Peyer's patch (tissue), 4 donors: ENCODE measurements around the gene SIRPD.

Experiments
- POLR2A ChIP-seq, 2 donors: fragments of 450-650 bp; IDR thresholded peaks; one replicate each; pipeline ENCODE4 v1.5.1; 2017; ENCODE audit warnings: antibody characterized with exemption in 2 of 2, mild to moderate bottlenecking in 2 of 2, moderate library complexity in 2 of 2
- TF ChIP-seq, protein P1 (sequence below), 6 experiments: fragments of 450-650 bp in 4 of 6; fragments of 200-600 bp in 2 of 6; sonication (generic) in 1 of 6; IDR thresholded peaks; one replicate each; pipeline ENCODE4 v1.5.1; 2017 to 2019; ENCODE audit warnings: antibody characterized with exemption in 6 of 6, mild to moderate bottlenecking in 3 of 6, moderate library complexity in 1 of 6

DNA sequence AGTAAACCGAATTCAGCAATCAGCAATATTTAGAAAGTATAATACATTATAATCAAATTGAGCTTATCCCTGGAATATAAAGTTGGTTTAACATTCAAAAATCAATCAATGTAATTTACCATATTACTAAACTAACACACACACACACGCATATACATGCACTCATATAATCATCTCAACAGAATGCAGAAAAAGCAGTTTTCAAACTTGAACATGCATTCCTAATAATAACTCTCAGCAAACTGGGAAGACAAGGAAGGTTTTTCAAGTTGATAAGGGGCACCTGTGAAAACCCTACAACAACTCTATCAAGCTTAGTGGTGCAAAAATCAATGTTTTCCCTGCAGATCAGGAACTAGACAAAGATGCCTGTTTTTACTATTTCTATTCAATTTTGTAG lies 70.9 kb downstream of the SIRPD start:
- TF ChIP-seq, protein P1, sequence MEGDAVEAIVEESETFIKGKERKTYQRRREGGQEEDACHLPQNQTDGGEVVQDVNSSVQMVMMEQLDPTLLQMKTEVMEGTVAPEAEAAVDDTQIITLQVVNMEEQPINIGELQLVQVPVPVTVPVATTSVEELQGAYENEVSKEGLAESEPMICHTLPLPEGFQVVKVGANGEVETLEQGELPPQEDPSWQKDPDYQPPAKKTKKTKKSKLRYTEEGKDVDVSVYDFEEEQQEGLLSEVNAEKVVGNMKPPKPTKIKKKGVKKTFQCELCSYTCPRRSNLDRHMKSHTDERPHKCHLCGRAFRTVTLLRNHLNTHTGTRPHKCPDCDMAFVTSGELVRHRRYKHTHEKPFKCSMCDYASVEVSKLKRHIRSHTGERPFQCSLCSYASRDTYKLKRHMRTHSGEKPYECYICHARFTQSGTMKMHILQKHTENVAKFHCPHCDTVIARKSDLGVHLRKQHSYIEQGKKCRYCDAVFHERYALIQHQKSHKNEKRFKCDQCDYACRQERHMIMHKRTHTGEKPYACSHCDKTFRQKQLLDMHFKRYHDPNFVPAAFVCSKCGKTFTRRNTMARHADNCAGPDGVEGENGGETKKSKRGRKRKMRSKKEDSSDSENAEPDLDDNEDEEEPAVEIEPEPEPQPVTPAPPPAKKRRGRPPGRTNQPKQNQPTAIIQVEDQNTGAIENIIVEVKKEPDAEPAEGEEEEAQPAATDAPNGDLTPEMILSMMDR (IDR thresholded peaks at IDR 0.05): no peak
- no peak for TF ChIP-seq POLR2A (IDR thresholded peaks at IDR 0.05)
